Stimulated activated CD8-positive, alpha-beta memory T cell treated with anti-CD3 and anti-CD28 coated beads, Interleukin-12 subunit alpha, Interleukin-12 subunit beta, amount 100 ng/mL, for 24 hours (primary cell): Measurements from ENCODE around the gene DRC7.
"Not testable (repeated sequence)": the region's sequence is repeated elsewhere in the genome, so short reads cannot be mapped to it uniquely, and the experiment has no call there.

Experiments
- DNase-seq: peaks from one replicate; pipeline ENCODE4 v3.0.0-alpha.2; 2020; ENCODE audit errors: extremely low read depth

The DRC7 gene

DNA sequence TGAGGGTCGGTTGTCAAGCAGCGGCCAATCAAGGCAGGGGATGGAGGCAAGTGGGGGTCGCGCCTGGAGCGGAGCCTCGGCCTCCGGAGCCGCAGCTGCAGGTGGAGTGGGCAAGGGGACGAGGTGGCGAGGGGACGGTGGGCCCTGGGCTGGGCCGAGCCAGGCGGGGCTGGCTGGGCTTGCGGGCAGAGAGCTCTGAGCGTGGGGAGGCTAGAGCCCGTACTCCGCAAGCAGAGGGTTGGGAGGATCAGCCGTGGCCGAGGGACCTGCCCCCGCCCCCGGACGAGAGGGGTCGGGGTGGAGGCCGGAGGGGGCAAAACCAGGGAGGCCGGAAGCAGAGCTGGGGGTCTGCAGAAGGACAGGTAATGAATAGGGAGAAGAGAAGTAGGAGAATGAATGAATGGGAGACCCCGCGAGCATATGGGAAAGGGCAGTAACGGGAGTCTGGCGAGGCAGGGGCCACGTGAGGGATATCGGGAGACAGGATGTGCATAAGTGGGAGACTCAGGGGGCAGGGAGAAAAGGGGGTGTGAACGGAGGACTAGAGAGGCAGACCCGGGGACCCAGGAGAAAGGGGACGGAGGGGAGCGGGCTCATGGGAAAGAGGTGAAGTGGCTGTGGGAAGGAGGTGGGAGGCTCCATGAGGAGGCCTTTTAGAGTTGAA lies 41.3 kb downstream of the DRC7 start, which contains the start of gene KATNB1:
Gene KATNB1 (plus strand): TSS at position 16 of the 664 bp plus-strand sequence. CDS start 1,474 bp downstream, outside the sequence.
- no peak for DNase-seq

DNA sequence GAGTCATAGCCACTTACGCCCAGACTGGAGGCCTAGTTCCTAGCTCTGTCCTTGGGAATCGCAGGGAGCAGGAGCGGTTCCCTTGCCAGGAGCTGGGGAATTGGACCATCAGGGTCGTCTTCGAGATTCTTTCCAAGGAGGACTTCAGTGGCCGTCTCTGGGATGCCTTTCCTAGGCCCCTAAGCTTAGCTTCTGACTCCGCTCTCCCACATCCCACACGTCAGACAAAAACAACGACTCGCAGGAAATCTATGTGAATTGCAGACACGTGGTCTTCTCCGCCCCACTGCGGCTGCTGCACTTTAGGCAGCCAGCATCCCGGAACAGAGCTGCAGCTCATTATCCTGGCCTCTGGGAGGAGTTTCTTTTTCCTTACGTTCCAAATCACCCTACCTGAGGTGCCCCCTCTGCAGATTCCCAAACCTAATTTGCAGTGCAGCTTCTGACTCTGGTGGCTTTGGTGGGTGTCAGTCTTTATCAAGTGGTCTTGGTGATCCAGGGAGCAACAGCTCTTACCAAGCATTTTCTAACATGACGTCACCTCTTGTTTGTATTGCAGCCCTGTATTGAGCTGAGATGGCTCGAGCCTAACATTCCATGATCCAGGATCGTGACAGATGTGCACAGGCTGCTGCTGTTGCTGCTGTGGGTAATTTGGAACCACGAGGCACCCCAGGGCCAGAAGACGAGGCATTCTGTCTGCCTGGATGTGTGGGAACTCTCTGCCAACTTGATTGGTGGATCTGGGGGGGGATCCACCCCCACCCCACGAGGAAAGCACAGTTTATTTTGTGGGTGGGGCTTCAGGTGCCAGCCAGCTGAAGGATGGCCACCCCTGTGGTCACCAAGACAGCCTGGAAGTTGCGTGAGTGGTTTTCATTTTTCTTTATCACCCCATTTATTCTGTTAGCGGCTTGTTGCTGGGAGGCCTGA lies 42.1 kb downstream of the DRC7 start:
- DNase-seq, result no peak

DNA sequence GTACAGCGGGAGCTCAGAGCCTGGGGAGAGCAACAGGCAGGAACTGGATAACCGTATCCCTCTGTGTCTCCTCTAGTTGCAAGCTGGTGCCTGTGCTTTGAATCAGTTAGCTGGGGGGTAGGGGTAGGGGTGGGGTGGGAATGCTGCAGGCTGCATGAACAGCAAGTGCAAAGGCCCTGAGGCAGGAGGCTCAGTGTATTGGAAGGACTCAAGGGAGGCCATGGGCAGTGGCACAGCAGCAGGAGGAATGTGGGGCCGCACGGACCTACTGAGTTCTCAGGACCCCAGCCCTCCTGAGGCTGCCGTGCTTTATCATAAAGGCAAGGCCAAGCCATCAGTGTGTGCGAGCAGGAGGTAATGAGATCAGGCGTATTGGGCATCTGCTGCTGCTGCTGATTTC lies 44.2 kb downstream of the DRC7 start:
- DNase-seq, result no peak

DNA sequence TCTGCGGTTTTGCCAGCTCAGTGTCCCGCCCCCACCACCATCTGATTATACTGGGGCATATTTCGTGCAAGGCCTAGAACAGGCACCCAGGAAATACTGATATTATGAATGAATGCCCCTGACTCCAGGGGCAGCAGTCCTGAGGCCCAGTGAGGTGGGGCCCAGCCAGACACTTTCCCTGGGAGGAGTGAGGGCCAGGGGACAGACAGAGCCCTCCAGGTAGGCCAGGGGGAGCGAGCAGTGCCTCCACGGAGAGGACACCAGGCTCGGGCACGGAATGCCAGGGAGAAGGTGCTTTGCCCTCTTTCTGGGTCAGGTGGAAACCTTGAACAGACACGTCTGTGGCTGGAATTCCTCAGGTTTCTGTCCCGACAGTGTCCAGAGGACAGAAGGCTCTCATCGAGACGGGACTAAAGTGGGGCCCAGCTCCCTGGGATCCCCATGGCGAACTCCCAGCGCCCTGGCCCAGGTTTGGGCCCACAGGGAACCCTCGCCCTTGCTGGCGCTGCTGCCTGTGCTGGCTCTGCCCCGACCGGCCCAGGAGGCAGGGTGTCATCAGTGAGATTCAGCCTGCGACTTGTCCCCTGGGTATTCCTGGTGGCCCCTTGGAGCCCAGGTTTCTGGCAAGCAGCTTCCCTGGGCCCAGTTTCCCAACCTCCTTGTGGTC lies 45.3 kb downstream of the DRC7 start:
- DNase-seq, result no peak

DNA sequence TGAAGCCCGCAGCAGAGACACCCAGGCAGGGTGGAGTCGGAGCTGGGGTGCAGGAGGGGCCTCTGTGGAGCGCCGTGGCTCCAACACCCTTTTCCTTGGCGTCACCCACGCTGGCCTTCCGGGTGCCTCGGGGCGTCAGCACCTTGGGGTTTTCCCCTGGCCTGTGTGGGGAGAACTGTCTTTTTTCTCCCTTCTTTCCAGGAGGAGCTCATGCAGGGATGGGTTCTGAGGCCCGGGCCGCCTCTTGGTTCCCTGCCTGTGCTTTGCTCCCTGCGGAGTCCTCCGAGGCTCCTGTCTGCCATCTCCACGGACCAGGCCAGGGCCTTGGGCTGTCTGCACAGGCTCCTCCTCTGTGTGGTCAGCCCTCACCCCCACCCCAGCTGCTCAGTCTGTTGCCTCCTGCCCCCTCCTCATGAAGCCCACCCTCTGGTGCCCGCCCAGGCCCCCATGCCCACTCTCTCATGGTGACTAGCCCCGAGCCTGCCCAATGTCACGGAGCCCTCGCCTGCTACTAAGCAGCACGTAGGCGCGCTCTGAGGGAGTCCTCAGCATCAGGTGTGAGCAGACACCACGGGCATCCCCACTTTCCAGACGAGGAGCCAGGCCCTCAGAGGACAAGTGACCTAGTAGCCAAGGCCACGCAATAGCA lies 45.9 kb downstream of the DRC7 start:
- DNase-seq, result no peak

DNA sequence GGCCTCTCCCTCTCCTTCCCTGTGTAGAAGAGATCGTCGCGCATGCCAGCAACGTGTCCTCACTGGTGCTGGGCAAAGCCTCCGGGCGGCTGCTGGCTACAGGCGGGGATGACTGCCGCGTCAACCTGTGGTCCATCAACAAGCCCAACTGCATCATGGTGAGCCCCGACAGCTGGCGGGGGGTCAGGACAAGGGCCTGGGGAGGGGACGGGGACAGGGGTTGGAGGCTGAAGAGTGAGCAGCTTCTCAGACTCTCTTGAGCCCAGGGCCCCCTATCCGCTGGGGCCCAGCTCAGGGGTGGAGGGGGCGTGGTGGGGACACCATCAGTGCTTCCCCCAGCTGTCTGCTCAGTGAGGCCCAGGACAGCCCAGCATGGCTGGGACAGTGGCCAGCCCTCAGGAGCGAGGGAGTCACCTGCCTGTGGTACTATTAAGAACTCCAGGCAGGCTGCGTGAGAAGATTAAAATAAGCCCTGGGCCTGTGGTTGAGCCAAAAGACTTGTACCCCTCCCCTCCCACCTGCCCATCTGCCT lies 47.1 kb downstream of the DRC7 start:
- DNase-seq, result no peak

DNA sequence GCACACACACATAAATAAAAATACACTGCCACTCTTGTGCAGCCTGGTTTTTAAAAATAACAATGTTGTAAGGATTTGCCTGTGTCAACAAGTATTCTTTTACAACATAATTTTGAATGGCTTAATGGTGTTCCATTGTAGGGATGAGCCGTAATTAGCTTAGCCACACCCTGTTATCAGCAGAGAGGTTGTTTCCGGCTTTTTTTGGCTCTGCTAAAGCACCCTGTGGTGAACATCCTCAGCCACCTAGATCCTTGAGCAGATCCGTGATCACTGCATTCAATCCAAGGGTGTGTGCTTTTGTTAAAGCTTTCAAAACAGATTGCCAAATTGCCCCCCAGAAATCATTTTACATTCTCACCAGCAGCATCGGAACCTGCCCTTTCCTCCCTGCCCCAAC lies 47.9 kb downstream of the DRC7 start:
- no peak for DNase-seq

DNA sequence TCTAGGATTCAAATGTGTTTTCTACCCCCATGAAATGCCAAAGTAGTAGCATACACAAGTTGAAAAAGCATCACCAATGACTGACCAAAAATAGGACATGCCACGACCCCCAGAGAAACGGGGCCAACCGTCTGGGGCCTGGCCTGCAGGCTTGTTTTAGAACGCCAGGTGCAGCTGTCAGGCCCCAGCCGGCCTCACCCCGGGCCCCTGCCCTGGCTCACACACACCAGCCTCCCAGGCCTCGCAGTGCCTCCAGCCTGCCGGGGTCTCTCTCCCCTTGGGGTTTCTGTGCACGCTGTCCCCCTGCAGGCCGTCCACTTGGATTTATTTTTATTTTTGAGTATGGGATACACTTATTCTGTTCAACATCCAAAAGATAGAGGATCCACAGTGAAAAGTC lies 48.9 kb downstream of the DRC7 start:
- no peak for DNase-seq

DNA sequence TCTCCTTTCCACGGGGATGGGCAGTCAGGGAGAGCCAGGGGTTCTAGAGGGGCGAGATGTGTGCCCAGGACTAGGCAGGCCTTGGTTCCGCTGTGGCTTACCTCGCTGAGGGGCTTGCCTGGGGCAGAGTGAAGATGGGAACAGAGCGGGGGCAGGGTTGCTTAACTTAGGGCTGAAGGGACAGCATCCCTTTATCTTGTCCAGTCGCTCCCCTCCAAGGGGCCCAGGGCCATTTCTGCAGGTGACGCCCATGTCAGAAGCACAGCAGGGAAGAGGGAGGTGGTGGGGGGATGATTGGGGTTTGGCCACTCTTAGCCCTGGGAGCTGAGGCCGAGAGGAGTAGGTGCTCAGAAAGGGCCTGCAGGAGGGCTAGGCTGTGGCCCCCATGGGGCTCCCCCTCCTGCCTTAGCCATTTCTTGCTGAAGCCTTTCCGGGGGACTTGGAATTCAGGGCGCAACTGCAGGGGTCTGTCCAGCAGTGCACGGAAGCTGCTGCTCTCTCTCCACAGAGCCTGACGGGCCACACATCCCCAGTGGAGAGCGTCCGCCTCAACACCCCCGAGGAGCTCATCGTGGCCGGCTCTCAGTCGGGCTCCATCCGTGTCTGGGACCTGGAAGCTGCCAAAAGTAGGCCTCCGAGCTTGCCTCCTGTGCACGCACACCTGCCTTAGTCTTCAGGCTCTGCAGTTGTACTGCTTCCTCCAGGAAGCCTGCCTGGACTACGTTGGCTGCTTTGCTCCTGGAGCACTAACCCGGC lies 49.5 kb downstream of the DRC7 start:
- no peak for DNase-seq

DNA sequence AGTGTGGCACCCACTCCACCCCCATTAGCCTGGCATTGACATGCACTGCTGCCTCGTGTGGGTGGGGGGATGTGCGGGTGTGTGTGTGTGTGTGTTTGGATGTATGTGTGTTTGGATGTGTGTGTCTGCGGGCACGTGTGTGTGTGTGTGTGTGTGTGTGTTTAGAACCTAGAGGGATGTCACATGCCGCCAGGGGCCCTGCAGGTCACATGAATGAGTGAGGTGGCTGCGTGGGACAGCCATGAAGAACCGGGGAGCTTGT lies 50.0 kb downstream of the DRC7 start:
- no peak for DNase-seq

DNA sequence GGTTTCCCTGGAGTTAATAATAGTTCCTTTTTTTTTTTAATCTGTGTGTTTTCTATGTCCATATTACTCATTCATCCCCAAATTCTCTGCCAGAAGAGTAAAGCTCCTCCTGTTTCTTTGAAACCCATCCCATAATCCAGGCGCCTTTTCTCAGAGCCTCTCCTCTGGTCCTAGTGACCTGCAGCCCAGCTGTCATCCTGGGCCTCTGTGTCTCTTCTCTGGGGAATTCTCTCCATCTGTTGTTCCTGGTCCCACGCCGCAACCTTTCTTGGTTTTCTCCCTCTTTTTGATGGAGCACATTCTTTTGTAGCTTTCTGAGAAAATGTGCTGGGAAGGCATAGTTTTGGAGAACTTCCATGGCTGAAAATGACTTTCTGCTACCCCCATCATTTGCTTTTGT lies 51.2 kb downstream of the DRC7 start:
- no peak for DNase-seq

DNA sequence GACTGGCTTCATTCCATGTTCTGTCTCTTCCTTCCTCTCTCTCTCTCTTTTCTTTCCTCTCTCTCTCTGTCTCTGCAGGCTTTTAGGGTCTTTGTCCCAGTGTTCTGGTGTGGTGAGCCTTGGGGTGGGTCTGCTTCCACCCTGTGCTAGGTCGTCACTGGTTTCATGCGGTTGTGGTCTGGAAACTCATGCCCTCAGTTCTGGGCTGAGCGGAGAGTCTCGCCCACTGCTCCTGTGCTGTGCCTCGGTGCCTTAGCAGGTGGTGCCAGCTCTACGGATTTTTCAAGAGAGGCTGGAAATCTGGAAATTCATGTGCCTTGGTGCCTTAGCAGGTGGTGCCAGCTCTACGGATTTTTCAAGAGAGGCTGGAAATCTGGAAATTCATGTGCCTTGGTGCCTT lies 51.7 kb downstream of the DRC7 start:
- DNase-seq, result not testable (repeated sequence)

DNA sequence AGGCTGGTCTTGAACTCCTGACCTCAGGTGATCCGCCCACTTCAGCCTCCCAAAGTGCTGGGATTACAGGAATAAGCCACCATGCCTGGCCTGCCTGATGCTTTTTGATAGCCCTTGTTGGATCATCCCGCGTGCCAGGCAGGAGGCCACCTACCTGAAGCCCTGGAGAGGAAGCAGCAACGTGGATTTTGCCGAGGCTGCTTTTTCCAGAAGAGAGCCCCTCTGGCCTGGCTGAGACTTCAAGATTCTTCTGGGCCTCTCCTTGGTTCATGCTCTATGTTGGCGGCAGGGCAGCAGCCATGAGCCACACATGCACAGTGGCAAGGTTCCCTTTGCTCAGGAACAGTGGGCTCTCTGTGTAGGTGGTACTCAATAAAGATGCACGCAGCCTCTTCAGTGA lies 52.5 kb downstream of the DRC7 start:
- no peak for DNase-seq

DNA sequence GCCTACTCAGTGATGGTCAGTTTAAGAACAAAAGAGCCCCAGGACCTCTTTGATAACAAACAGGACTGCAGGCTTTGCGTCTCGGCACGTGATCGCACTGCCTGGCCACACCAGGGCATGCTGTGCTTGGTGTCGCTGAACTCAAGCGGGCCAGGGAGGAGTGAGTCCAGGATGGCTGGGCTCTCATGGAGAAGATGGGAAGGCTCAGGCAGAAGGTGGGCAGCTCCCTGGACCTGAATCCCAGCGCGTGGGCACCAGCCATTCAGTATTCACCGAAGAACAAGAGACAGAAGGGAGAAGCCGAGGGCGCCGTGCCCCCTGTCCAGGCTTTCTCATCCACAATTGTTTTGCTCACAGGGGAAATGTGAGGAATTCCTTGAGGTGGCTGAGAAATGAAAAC lies 52.9 kb downstream of the DRC7 start:
- DNase-seq, result no peak

DNA sequence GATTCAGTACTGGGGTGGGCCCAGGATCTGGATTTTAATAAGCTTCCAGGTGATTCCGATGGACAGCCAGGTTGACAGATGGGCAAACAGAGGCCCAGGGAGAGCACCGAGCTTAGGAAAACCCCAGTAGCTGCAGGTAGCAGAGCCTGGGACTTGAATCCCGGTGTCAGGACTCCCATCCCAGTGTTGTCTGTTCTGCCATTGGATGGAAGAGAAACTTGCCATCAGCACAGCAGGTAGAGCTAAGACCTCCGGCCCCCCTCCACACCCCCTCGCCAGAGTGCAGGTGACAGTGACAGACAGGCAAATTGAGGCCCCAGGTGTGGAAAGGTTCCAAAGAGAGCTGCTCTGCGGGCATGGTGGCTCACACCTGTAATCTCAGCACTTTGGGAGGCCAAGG lies 53.4 kb downstream of the DRC7 start:
- DNase-seq, result no peak

DNA sequence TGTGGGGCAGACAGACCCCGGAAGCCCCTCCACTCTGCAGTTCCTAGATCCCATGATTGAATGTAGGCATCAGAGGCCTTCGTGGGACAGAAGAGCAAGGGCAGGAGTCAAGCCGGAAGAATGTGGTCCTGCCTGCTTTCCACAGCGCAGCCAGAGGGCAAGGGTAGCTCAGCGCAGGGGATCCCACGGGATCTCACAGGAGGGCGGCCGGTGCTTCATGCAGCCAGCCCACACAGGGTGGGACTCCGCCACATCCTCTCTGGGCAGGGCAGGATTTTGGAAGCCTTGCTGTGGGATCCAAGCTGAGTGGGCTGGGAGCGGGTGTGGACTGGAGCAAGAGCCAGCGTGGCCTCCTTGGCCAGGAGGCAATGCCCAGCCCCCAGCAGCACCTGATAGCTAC lies 54.0 kb downstream of the DRC7 start:
- DNase-seq, result no peak

DNA sequence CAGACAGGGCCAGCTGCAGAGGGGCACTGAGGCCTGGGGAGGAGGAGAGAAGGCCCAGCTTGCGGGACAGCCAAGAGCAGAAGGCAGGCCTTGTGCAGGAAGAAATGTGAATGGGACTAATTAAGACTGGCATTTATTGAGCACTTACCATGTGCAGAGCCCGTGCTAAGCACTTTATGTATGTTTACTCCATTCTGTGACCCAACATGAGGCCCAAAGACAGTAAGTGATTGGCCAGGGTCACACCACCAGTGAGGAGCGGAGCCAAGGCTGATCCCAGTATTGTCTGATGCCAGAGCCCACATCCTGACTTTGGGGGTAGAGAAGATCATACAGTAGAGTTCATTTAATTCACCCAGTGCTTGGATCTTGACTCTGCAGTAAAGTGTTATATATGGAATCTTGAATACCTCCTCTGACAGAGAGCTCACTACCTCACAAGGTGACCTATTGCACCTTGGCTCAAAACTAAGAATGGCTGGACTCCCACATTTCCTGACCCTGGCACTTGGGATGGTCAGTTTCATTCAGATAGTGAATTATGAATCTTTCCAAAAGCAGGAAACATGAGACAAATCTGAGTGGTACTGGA lies 54.6 kb downstream of the DRC7 start:
- no peak for DNase-seq

DNA sequence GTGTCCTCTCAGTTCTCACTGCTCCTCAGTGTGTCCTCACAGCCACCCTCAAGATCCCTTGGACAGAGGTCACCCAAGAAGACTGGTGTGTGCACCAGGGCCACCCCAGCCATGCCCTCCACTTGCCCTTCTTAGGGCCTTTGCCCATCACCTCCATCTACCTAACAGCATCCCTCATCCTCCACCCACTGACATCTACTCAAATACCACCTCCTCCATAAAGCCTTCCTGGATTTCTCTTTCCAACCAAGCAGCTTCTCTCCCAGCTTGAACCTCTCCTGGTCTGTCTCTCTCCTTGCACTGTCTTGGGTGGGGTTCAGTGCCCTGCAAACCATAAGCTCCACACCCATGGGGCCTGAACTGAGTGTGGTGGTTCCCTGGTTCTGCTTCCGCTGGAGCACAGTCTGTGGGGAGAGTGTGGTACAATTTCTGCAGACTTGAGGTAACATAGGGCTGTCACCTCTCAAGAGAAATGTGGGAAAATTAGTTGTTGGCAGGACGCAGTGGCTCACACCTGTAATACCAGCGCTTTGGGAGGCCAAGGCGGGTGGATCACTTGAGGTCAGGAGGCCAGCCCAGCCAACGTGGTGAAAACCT lies 55.3 kb downstream of the DRC7 start:
- no peak for DNase-seq

DNA sequence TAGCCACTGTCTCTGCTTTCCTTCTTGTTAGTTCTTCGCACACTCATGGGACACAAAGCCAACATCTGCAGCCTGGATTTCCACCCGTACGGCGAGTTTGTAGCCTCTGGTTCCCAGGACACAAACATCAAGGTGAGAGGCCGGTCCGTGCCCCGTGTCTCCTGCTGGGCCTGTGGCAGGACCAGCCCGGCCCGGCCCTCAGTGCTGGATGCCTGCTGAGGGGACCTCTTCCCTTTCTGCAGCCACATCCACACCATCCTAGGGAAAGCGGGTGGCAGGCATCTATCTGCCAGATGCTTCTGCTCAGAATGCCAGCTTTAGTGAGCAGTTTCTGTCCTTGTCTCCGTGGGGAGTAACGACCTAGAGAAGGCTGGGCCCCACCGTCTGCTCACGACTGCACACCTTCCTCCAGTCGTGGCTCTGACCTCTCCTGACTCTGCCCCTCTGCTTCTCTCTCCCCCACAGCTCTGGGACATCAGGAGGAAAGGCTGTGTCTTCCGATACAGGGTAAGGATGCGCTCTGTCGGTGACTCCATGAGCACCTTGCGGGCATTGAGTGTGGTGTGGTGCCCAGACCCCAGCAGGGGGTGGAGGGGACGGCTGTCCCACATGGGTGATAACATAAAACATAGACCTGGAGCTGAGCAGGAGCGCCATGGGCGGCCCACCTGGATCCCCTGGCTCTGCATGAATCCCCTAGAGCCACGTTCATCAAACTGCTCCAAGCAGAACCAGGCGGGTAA lies 56.4 kb downstream of the DRC7 start:
- DNase-seq, result no peak
